Osteoblast (primary cell): ENCODE results near the gene NLRP10. TPM values are rescaled to one million over a fixed set of nuclear protein-coding genes. Genes with fewer than 3 reads are reported as not detected.
A peak's percentile ranks its signal among the peaks of the same experiment; 100 is the strongest.

Source experiments
- DNase-seq: peaks from one replicate; pipeline ENCODE4 v3.0.0; 2011; ENCODE audit warnings: low spot score, mixed read lengths; ENCODE audit not compliant: insufficient read length; ENCODE audit errors: missing footprints
- H2AFZ ChIP-seq: 2 replicates; pipeline ENCODE4 v1.6.0; 2011; ENCODE audit warnings: mild to moderate bottlenecking, low read length
- H3K27ac ChIP-seq: 2 replicates; pipeline ENCODE4 v1.5.1; 2011; ENCODE audit warnings: mild to moderate bottlenecking, low read depth, low read length, moderate library complexity
- H3K27me3 ChIP-seq: 2 replicates; pipeline ENCODE4 v1.6.0; 2012; ENCODE audit warnings: mild to moderate bottlenecking, control low read depth, inconsistent platforms, low read length, moderate library complexity; ENCODE audit not compliant: insufficient read depth
- H3K36me3 ChIP-seq: 2 replicates; pipeline ENCODE4 v1.5.1; 2011; ENCODE audit warnings: mild to moderate bottlenecking, low read length, control low read depth, moderate library complexity; ENCODE audit not compliant: insufficient read depth
- H3K4me1 ChIP-seq: 2 replicates; pipeline ENCODE4 v1.5.1; 2011; ENCODE audit warnings: mild to moderate bottlenecking, low read length, control low read depth, moderate library complexity; ENCODE audit not compliant: insufficient read depth
- H3K4me2 ChIP-seq: 2 replicates; pipeline ENCODE4 v1.6.0; 2011; ENCODE audit warnings: mild to moderate bottlenecking, low read length; ENCODE audit not compliant: insufficient read depth
- H3K4me3 ChIP-seq: fragments of 200-600 bp; sonication (generic); 3 replicates; pipeline ENCODE4 v1.5.1; 2012; ENCODE audit warnings: mild to moderate bottlenecking, low read length, inconsistent platforms; ENCODE audit not compliant: insufficient read depth
- H3K79me2 ChIP-seq: 2 replicates; pipeline ENCODE4 v1.6.0; 2012; ENCODE audit warnings: mild to moderate bottlenecking, low read length, control low read depth, inconsistent platforms; ENCODE audit not compliant: insufficient read depth
- H3K9me3 ChIP-seq: 2 replicates; pipeline ENCODE4 v1.5.1; 2011; ENCODE audit warnings: low read depth, low read length, control low read depth
- H4K20me1 ChIP-seq: 2 replicates; pipeline ENCODE4 v1.6.0; 2012; ENCODE audit warnings: mild to moderate bottlenecking, low read length, control low read depth; ENCODE audit not compliant: insufficient read depth
- total RNA-seq: library from RNA; depleted of rRNA; stranded (reverse); fragments of >200 nt; gene quantifications from 2 replicates; pipeline ENCODE4 v1.2.3, GENCODE V29; 2012
- TF ChIP-seq, protein P1 (sequence below): IDR thresholded peaks from 2 replicates; pipeline ENCODE4 v1.5.1; 2011; ENCODE audit warnings: mild to moderate bottlenecking, low read depth, low read length, moderate library complexity; ENCODE audit errors: extremely low read depth

NLRP10 gene
- total RNA-seq, 1 donor: 14.1 TPM

DNA sequence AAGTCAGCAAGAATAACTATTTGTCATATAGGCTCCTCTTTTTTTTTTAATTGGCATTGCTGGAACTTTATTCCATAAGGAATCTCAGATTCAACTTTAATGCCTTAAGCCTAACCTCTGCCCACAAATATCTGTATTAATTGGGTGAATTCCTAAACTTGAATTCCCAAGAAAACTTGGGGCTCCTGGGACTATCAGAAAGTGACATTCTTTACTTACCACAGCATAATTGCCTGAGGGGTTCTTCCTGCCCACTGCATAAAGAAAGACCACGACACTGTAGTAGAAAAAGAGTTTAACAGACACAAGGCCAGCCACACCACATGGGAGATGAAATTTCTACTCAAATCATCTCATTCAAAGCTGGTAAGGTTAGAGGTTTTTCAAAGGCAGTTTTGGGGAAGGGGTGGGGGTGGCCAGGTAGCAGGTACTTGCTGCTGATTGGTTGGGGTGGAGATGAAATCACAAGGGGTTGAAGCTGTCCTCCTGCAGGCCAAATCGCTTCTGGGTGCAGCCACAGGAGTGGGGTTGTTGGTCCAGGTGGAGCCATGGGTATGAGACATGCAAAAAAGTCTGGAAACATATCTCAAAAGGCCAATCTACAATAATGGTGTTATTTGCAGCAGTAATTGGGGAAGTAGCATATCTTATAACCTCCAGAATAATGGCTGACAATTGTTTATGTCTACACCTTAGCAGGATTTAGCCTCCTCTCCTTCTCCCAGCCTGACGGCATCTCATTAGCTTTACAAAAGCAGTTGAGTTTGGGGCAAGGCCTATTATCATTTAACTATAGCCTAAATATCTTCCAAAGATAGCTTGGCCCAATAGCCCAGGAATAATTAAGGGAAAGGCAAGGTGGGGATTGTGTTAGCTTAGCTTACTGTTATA, 4.8 kb upstream of the NLRP10 start:
- TF ChIP-seq, protein P1, sequence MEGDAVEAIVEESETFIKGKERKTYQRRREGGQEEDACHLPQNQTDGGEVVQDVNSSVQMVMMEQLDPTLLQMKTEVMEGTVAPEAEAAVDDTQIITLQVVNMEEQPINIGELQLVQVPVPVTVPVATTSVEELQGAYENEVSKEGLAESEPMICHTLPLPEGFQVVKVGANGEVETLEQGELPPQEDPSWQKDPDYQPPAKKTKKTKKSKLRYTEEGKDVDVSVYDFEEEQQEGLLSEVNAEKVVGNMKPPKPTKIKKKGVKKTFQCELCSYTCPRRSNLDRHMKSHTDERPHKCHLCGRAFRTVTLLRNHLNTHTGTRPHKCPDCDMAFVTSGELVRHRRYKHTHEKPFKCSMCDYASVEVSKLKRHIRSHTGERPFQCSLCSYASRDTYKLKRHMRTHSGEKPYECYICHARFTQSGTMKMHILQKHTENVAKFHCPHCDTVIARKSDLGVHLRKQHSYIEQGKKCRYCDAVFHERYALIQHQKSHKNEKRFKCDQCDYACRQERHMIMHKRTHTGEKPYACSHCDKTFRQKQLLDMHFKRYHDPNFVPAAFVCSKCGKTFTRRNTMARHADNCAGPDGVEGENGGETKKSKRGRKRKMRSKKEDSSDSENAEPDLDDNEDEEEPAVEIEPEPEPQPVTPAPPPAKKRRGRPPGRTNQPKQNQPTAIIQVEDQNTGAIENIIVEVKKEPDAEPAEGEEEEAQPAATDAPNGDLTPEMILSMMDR: no peak

DNA sequence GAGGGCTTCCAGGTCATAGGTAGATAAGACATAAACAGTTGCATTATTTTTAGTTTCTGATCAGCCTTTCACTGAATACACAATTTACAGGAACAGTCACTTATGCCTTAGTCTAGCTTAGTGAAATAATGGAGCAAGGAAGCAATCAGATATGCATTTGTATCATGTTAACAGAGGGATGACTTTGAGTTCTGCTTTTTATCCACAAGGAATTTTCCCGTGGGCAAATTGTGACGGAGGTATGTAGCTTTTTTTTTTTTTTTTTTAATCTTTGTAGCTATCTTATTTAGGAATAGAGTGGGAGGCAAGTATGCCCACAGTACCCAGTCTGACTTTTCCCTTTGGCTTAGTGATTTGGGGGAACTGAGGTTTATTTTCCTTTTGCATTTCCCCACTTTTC, 3.4 kb upstream of the NLRP10 start:
- Histone ChIP-seq H3K36me3 (no peaks in the 10 kb centered on the region), H3K4me3 (no peak overlapping the region), H3K4me2 (peak overlapping the region; percentile 8), H3K27ac (peak overlapping the region; percentile 97), H3K4me1 (peaks cover 75% of the 10 kb centered on the region), H4K20me1 (no peaks in the 10 kb centered on the region), H2AFZ (no peak overlapping the region), H3K79me2 (no peaks in the 10 kb centered on the region), H3K27me3 (no peaks in the 10 kb centered on the region), H3K9me3 (no peaks in the 10 kb centered on the region)
- TF ChIP-seq, protein P1: no peak
- no peak for DNase-seq

More for the DNA sequence above, 4.8 kb upstream of the NLRP10 start:
- H3K79me2 ChIP-seq: no peaks in the 10 kb centered on the region
- H3K9me3 ChIP-seq: no peaks in the 10 kb centered on the region
- no peak overlapping the region for H2AFZ ChIP-seq
- peaks cover 65% of the 10 kb centered on the region for H3K4me1 ChIP-seq
- DNase-seq: no peak
- H3K36me3 ChIP-seq: no peaks in the 10 kb centered on the region
- no peak overlapping the region for H3K4me2 ChIP-seq
- peak overlapping the region; percentile 97 for H3K27ac ChIP-seq
- no peaks in the 10 kb centered on the region for H4K20me1 ChIP-seq
- H3K4me3 ChIP-seq: no peak overlapping the region
- no peaks in the 10 kb centered on the region for H3K27me3 ChIP-seq

DNA sequence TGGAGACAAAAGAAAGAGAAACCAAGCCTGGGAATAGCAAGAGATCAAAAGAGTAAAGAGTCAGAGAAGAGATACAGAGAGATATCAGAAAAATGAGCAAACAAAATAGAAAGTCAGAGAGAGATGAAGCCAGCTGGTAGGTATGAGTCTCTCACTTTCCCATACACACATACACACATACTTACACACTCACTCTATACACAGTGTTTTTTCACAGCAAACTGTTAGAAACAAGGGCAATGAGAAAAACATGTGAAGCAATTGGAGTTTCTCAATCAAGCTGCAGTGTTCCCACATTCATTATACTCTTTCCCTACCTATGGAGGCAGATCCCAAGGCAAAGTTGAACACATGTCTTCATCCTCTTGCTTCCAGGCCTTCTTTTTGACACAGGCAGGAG, 2.6 kb upstream of the NLRP10 start:
- no peaks in the 10 kb centered on the region for H3K79me2 ChIP-seq
- H4K20me1 ChIP-seq: no peaks in the 10 kb centered on the region
- H3K4me3 ChIP-seq: no peak overlapping the region
- no peaks in the 10 kb centered on the region for H3K9me3 ChIP-seq
- H3K27me3 ChIP-seq: no peaks in the 10 kb centered on the region
- peak; percentile 23 for DNase-seq
- H3K4me2 ChIP-seq: no peak overlapping the region
- TF ChIP-seq, protein P1: no peak
- H3K4me1 ChIP-seq: peaks cover 72% of the 10 kb centered on the region
- peak overlapping the region; percentile 97 for H3K27ac ChIP-seq
- H3K36me3 ChIP-seq: no peaks in the 10 kb centered on the region
- H2AFZ ChIP-seq: peak overlapping the region; percentile 73

DNA sequence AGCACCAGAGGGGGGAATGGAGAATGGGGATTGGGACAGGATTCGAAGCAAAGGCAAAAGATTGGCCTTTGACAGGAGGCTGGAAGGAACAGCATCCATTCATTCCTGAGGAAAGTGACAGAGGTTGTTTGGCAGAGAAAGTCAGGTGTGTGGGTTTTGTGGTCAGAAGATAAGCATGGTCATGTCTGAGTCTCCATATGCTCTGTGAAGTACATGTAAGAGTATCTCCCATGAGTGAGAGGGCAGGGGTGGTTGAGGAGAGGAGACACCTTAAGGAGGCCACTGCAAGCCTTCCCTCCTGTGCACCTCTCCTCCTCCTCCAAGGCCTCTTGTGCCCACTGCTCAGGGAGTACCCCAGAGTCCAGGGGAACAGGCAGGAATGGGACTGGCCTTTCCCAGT, 1.9 kb upstream of the NLRP10 start:
- H3K4me2 ChIP-seq: no peak overlapping the region
- no peaks in the 10 kb centered on the region for H3K36me3 ChIP-seq
- H3K4me3 ChIP-seq: no peak overlapping the region
- no peaks in the 10 kb centered on the region for H3K27me3 ChIP-seq
- H2AFZ ChIP-seq: no peak overlapping the region
- no peaks in the 10 kb centered on the region for H3K9me3 ChIP-seq
- H4K20me1 ChIP-seq: no peaks in the 10 kb centered on the region
- TF ChIP-seq, protein P1: no peak
- H3K27ac ChIP-seq: peak overlapping the region; percentile 97
- H3K79me2 ChIP-seq: no peaks in the 10 kb centered on the region
- peaks cover 66% of the 10 kb centered on the region for H3K4me1 ChIP-seq
- DNase-seq: no peak
